HG03095 (cell line): Measurements from ENCODE around the gene NR2E3.

Source experiments
- ATAC-seq: cut with Tn5 transposase; IDR thresholded peaks from one replicate; pipeline ENCODE4 v1.9.1; 2021; ENCODE audit warnings: moderate library complexity; ENCODE audit not compliant: unreplicated experiment

NR2E3 gene

DNA sequence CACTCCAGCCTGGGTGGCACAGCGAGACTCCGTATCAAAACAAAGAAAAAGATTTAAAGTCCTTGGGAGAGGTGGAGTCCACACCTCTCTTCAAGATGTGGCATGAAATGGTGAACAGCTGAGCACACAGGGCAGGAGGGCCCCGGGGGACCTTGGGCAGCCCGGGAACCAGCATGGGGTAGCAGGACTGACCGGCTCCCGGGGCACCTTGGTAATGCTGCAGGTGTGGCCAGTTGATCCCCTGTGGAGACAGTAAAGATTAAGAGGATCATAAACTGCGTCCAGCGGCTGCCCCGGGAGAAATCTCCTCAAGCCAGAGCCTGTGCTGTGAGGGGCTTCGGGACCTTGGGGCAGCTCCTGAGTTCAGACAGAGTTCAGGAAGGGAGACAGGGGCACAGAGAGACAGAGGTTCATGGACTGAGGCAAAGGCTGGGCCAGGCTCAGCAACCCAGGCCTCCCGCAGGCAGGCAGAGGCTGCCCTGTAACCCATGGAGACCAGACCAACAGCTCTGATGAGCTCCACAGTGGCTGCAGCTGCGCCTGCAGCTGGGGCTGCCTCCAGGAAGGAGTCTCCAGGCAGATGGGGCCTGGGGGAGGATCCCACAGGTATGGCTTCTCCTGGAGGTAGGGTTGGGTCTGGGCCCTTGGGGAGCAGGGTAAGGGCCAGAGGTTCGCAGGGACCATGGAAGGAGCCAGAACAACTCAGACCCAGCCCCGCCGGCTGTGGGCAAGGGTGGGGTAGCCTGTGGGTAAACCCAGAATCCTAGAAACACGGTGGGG is at the start of gene NR2E3:
TSS of gene NR2E3 (plus strand) at position 299 of the 780 bp plus-strand sequence. CDS start at position 489, 190 bp downstream.
- ATAC-seq = no peak

- ATAC-seq = no peak
These were observed 49.5 kb upstream of the NR2E3 start for GRCh38 chr15:71760852-71761251.

- no peak for ATAC-seq
These were observed 48.7 kb upstream of the NR2E3 start for GRCh38 chr15:71761649-71762048.

DNA sequence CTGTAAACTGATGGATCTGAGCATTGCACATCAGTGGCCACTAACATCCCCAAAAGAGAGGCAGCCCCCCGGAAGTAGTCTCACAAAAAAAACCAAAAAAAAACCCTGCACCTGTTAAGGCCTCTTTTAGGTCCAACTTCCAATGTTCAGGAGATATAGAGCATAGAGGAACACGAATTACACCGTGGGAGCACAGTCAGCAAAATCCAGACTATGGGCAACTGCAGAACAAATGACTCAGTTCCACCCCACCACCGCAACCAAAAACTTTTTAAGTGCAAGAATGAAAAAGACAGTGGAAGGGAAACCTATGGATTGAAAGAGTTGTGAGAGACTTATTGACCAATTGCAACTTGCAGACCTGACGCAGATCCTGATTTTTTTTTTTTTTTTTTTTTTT is 42.2 kb upstream of the NR2E3 start:
- no peak for ATAC-seq

DNA sequence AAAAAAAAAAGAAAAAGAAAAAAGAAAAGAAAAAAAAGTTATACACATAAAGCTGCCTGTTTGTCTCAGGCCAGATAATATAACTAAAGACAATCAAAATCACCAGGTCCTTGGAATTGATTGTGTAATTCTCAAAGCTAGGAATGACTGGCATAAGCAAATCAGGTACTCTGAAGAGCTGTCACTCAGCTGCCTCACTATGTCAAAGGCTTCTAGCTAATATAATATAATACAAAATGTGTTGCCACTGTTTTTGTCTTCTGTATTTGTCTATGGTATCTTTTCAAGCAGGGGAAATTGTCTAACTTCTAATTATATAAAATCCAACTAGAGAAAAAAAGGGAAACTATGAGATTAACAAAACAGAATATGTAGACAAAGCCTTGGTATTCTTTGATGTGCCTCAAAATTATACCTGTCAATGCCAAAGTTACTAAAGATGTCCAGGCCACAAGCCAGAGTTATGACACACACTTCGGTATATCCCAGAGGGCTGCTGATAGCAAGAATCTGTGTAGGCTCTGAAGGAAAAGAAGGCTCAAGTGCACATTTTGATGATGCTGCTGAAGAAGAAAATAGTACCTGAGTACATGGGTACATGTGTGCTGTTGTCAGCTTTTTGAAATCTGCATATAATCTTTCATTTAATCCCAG is 37.0 kb upstream of the NR2E3 start:
- ATAC-seq = no peak

DNA sequence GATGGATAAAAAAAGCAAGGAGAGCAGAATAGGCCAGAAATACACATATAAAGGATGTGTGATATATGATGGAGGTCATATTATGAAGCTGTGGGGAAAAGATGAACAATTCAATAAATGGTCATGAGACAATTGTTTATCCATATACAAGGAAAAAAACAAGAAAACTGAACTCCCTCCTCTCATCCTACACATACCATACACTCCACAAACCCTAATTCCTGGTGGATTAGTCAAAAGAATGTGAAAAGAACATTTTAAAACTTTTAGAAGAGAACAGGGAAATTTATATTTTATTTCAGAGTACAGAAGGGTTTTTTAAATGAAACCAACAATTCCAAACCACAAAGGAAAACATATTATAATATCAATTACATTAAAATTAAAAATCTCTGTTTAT is 34.5 kb upstream of the NR2E3 start:
- no peak for ATAC-seq

- ATAC-seq = no peak
These were observed 34.0 kb upstream of the NR2E3 start for GRCh38 chr15:71776304-71776703.

- no peak for ATAC-seq
These were observed 33.0 kb upstream of the NR2E3 start for GRCh38 chr15:71777216-71777943.

DNA sequence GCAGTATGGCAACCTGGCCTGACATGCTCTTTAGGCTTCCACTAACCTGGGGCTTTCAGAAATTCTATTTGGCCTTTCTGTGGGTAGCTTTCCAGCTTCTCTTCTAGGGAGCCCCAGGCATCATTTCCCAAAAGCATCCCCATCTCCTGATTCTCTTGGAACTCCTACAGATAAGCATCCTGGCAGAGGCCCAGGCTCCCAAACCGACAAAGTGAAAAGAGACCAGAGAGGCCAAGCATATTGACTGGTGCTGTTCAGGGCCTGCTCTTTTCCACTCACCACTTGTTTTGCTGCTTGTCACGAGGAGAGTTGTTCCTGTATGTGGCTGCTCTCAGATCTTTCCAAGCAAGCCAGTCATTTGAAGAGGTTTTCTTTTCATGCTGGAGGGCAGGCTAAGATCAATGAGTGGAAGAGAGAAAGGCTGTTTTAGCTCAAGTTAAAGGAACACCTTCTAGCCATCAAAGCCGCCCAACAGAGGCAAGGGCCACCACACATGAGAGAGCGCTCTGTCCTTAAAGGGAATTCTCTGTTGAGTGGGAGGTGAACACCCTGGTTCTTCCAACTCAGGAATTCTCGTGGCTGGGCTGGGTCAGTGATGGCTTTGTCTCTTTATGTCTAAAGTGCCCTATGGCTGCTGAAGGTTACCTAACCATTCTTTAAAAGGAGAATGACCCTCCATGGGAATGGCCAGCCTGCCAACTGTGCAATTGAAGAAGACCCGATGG is 31.1 kb upstream of the NR2E3 start:
- no peak for ATAC-seq

GRCh38 chr15:71780115-71780976 is 30.0 kb upstream of the NR2E3 start:
- ATAC-seq = peak; percentile 48

GRCh38 chr15:71781179-71781964 is 29.0 kb upstream of the NR2E3 start:
- ATAC-seq = peak; percentile 65

DNA sequence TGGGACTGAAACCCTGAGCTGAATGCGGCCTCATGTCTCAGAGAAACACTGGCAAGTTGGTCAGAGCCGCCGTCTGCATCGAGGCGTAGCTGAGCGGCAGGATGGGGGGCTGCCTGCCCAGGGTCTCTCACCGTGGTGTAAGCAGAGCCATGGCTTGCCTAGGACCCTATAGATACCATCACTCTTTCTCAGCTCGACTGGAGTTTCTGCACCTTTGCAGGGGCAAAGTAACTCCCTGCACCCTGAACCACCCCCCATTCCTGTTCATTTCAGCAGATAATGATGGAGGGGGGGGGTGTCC is 28.4 kb upstream of the NR2E3 start:
- no peak for ATAC-seq

DNA sequence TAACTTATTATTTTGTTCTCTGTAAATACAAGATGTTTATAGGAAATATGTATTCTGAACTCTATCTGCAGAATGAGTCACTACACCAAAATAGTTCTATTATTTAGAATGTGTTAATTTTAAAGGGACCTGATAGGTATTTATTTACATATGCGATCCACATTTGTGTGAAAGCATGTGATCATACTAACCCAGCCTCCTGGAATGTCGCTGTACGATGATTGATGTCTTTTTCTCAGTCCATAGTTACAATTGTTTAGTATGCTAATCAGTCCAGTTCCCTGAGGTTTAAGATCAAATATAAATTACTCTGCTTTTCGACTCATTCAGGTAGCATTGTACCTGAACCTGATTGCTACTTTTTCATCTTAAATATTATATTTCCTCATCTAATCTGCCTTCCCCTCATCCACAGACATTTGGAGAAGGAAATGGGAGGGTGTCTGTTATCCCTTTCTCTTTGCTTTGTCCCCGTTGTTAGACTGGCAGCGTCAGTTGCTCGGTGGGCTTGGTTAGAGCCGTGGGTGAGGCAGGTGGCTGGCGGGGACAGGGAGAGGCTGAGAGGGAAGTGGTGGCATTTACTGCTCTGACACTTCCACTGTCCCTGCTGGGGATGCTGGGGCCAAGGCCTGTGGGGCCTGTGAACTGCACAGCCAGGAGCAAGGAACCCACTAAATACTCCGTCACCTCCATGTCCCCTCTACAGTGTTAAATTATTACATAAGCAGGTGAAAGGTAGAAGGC is 27.8 kb upstream of the NR2E3 start:
- ATAC-seq = no peak

DNA sequence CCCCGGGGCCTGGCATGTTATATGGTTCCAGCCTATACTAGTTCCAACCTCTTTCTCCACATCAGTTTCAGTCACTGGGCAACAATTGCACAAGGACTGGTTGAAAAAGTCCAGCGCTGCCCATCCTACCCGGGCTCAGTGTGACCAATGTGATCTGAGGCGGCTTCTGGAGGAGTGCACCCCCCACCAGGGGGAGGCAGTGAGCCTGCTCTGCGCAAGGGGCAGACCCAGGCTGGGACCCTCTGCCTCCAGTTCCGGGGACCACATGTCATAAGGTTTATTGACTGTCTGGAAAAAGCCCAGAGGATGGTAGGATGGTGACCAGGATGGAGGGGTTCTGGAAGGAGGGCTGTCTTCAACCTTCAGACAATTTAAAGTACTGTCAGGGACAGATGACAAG is 25.6 kb upstream of the NR2E3 start:
- no peak for ATAC-seq

DNA sequence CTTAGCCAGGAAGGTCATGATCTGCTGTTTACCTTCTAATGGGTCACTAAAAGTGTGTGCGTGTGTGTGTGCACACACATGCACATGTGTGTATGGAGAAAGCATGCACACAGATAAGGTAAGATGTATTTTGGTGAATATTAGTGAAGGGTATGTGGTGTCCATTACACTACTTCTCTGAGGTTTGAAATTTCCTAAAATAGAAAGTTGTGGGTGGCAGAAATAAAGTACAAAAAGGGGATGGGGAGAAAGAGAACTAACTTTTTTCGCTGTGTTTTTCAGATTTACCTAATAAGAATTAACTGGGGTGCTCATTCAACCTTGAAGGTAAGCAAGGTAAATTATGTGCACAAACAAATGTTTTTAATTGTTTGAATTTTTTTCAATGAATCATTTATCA is 24.4 kb upstream of the NR2E3 start:
- ATAC-seq = no peak

DNA sequence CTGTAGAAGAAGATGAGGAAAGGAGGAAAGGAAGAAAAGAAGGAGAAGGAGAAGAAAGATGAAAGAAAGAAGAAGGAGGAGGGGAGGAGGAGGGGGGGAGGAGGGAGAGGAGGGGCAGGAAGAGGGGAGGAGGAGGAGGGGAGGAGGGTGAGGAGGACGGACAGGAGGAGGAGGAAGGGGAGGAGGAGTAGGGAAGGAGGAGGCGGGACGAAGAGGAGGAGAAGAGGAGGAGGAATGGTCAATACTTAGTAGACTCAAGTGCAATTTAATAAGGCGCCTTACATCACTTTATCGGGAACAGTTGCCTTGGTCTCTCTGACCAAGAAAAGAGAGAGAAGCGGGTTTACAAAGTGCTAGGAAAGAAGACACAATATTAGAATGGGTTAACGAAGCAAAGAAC is 23.7 kb upstream of the NR2E3 start:
- no peak for ATAC-seq

GRCh38 chr15:71788646-71789579 is 21.4 kb upstream of the NR2E3 start:
- no peak for ATAC-seq

- ATAC-seq = no peak
These were observed 20.7 kb upstream of the NR2E3 start for GRCh38 chr15:71789616-71790015.
